HepG2 (cell line): Measurements from ENCODE around the gene TENT4B. TPM values are rescaled to one million over a fixed set of nuclear protein-coding genes. Genes with fewer than 3 reads are reported as not detected.

ENCODE experiments used
- ATAC-seq: fragments of 200-7000 bp; cut with Tn5 transposase; 3 replicates; pipeline ENCODE4 v1.9.1; 2020; ENCODE audit warnings: mild to moderate bottlenecking, moderate library complexity
- BruUV-seq: library from RNA; stranded (reverse); fragments of 400-500 nt; replicated peaks from 2 replicates; lab custom pipeline; 2021; lab: Mats Ljungman, UMichigan
- CTCF ChIA-PET: fragments of 300-600 bp; formaldehyde crosslinking; extraction: SDS; loops from one replicate; lab custom pipeline; 2021; ENCODE audit warnings: low total read pairs, inconsistent platforms, low intra/inter-chr PET ratio; lab: Yijun Ruan, JAX
- POLR2A ChIA-PET: fragments of 350-600 bp; sonication (Branson Sonifier 250); formaldehyde crosslinking; loops from one replicate; lab custom pipeline; 2020; ENCODE audit warnings: antibody characterized with exemption, inconsistent platforms; lab: Yijun Ruan, JAX
- DNase-seq: peaks from one replicate; pipeline ENCODE4 v3.0.0-alpha.2; 2015; ENCODE audit warnings: low spot score
- FAIRE-seq: peaks from 3 replicates; lab custom pipeline; 2011; peaks lifted over from hg19 to GRCh38; lab: Jason Lieb, UNC
- H2AFZ ChIP-seq: one replicate; pipeline ENCODE4 v1.6.1; 2011; ENCODE audit warnings: low read length, inconsistent platforms
- H3K27ac ChIP-seq: fragments of 300-600 bp; 3 replicates; pipeline ENCODE4 v1.8.0; 2011; ENCODE audit warnings: mixed run types, mild to moderate bottlenecking, mixed read lengths, low read length, inconsistent platforms; ENCODE audit not compliant: insufficient read depth; ENCODE audit errors: extremely low read length
- H3K27me3 ChIP-seq, 2 experiments: fragments of 200-600 bp in 1 of 2; 2 replicates in 1 of 2; 3 replicates in 1 of 2; pipeline versions ENCODE4 v1.6.0 to v1.8.0; 2011; ENCODE audit warnings: low read length in 2 of 2, mild to moderate bottlenecking in 2 of 2, moderate library complexity in 2 of 2, inconsistent platforms in 1 of 2; ENCODE audit not compliant: insufficient read depth in 2 of 2, control insufficient read depth in 1 of 2
- H3K36me3 ChIP-seq, 2 experiments: fragments of 200-600 bp in 1 of 2; replicated peaks in 1 of 2; 2 replicates in 1 of 2; 3 replicates in 1 of 2; pipeline versions ENCODE4 v1.5.1 to v1.8.0; 2011; ENCODE audit warnings: low read length in 2 of 2, inconsistent platforms in 1 of 2; ENCODE audit not compliant: insufficient read depth in 2 of 2, control insufficient read depth in 1 of 2
- H3K4me1 ChIP-seq: 2 replicates; pipeline ENCODE4 v1.5.1; 2012; ENCODE audit warnings: low read length, inconsistent platforms; ENCODE audit not compliant: insufficient read depth
- H3K4me2 ChIP-seq: 2 replicates; pipeline ENCODE4 v1.6.0; 2011; ENCODE audit warnings: low read depth, low read length, inconsistent platforms
- H3K4me3 ChIP-seq, 3 experiments: fragments of 200-600 bp in 1 of 3; sonication (generic), shearing (Covaris generic) in 1 of 3; replicated peaks in 1 of 3; 2 replicates each; pipeline ENCODE4 v1.5.1; 2011 to 2016; ENCODE audit warnings: low read length in 3 of 3, inconsistent platforms in 2 of 3, low read depth in 2 of 3, mild to moderate bottlenecking in 2 of 3, control low read depth in 1 of 3, mixed read lengths in 1 of 3; ENCODE audit not compliant: insufficient read depth in 1 of 3
- H3K79me2 ChIP-seq: one replicate; pipeline ENCODE4 v1.6.1; 2011; ENCODE audit warnings: low read length, inconsistent platforms; ENCODE audit not compliant: insufficient read depth
- H3K9ac ChIP-seq: 2 replicates; pipeline ENCODE4 v1.6.0; 2011; ENCODE audit warnings: mild to moderate bottlenecking, low read depth, low read length, inconsistent platforms; ENCODE audit not compliant: insufficient read depth
- H3K9me3 ChIP-seq: 2 replicates; pipeline ENCODE4 v1.5.1; 2012; ENCODE audit warnings: mild to moderate bottlenecking, low read length
- H4K20me1 ChIP-seq: 2 replicates; pipeline ENCODE4 v1.6.0; 2011; ENCODE audit warnings: inconsistent platforms, mild to moderate bottlenecking, low read length, moderate library complexity; ENCODE audit not compliant: insufficient read depth
- MLXIP ChIP-seq: sonication (generic); formaldehyde crosslinking; IDR thresholded peaks from 2 replicates; pipeline ENCODE4 v1.9.0; 2021; ENCODE audit warnings: missing genetic modification reagents, borderline replicate concordance
- NFE2L2 ChIP-seq: fragments of 150-350 bp; IDR thresholded peaks from 2 replicates; pipeline ENCODE4 v1.6.1; 2014; ENCODE audit warnings: low read length
- PCBP2 ChIP-seq: fragments of 200-400 bp; formaldehyde crosslinking; optimal IDR thresholded peaks from 2 replicates; pipeline ENCODE3; 2018; ENCODE audit warnings: low read length, low read depth; ENCODE audit not compliant: poor library complexity, severe bottlenecking
- RBM22 ChIP-seq: fragments of 200-400 bp; formaldehyde crosslinking; optimal IDR thresholded peaks from 2 replicates; pipeline ENCODE3; 2017; ENCODE audit warnings: mild to moderate bottlenecking, low read length, moderate library complexity
- USF2 ChIP-seq, 2 experiments: sonication (generic) in 1 of 2; formaldehyde crosslinking in 1 of 2; IDR thresholded peaks; 2 replicates each; pipeline versions ENCODE4 v1.5.1 to v1.6.1; 2011 to 2020; ENCODE audit warnings: borderline replicate concordance in 1 of 2, low read depth in 1 of 2, low read length in 1 of 2, mild to moderate bottlenecking in 1 of 2, missing genetic modification reagents in 1 of 2, moderate library complexity in 1 of 2
- ZNF543 ChIP-seq: sonication (generic); formaldehyde crosslinking; IDR thresholded peaks from 2 replicates; pipeline ENCODE4 v1.4.0; 2020; ENCODE audit warnings: mild to moderate bottlenecking, missing genetic modification reagents
- ZNF704 ChIP-seq: sonication (generic); formaldehyde crosslinking; IDR thresholded peaks from 2 replicates; pipeline ENCODE4 v1.8.1; 2023; ENCODE audit warnings: mild to moderate bottlenecking, inconsistent platforms, moderate library complexity, missing genetic modification reagents, borderline replicate concordance
- WGBS: methylation state at CpG from one replicate; pipeline ENCODE4 v1.1.6; 2017; ENCODE audit warnings: low lambda C conversion rate; 5-methylcytosine and 5-hydroxymethylcytosine counted together
- in situ Hi-C: cut with HindIII; loops from 2 replicates; pipeline ENCODE4 v1.10.0; 2017; ENCODE audit warnings: low pct_unique_long_range_greater_than_20kb; ENCODE audit not compliant: extremely low pct_ligation_motif_present
- intact Hi-C: fragments of 100-400 bp; cut with micrococcal nuclease; formaldehyde crosslinking; loops from one replicate; pipeline ENCODE4 v1.10.0; 2022; ENCODE audit not compliant: unreplicated experiment
- polyA plus RNA-seq, 8 experiments: library from polyadenylated mRNA; depleted of rRNA in 3 of 8; stranded (reverse) in 7 of 8; unstranded in 1 of 8; fragments of >200 nt; fragmentation: Illumina TruSeq in 4 of 8; extraction: Trizol in 4 of 8; gene quantifications; 2 replicates each; pipeline versions ENCODE4 v1.2.1 to v1.2.3, GENCODE V29; 2011 to 2016; ENCODE audit warnings: low read depth in 4 of 8, missing spikeins in 1 of 8, mixed read lengths in 1 of 8; ENCODE audit not compliant: insufficient read depth in 1 of 8
- total RNA-seq, 5 experiments: library from RNA; depleted of rRNA; stranded (reverse); fragments of >200 nt; fragmentation: Illumina TruSeq; extraction: Trizol; gene quantifications; 2 replicates each; pipeline ENCODE4 v1.2.3, GENCODE V29; 2016; ENCODE audit warnings: low read depth in 1 of 5

The TENT4B gene
- total and polyA plus RNA-seq, 2 of the 13 experiments (the other 11 are each of a cell fraction or from before 2014, with no cell fraction given) = 15.0 to 32.8 TPM

DNA sequence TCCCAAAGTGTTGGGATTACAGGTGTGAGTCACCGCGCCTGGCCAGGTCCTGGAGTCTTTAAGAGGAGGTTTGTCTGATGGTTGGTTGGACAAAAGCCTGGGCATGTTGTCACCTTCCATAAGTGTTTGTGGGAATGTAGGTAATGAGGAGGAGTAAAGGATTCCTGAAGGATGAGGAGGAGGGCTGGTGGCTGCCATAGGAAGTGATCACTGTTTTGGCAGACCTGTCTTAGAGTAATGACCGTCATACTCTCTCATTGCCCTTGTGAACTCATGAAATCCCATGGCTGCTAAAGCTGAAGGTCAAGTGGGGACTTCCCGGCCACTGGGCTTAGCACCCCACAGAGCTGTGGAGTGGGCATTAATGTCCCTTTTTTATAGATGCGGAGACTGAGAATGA is 40.5 kb downstream of the TENT4B start:
- H3K36me3 ChIP-seq = no peaks in the 10 kb centered on the region; a peak in 1 of 5 replicates
- H3K9me3 ChIP-seq = no peaks in the 10 kb centered on the region
- intact Hi-C loops (no loop called here), in situ Hi-C loops (no loop called here)
- BruUV-seq = no TSS peak
- TF ChIP-seq ZNF704 (CRISPR knock-in tag) = no peak
- TF ChIP-seq NFE2L2 = no peak
- TF ChIP-seq RBM22 = no peak
- TF ChIP-seq ZNF543 (CRISPR knock-in tag) = no peak
- no peak for TF ChIP-seq USF2 (IDR thresholded peaks at IDR 0.05; ENCODE audit: low read depth, low read length)
- TF ChIP-seq USF2 (CRISPR knock-in tag; IDR thresholded peaks at IDR 0.05; ENCODE audit: borderline replicate concordance) = no peak
- no peak for TF ChIP-seq MLXIP (CRISPR knock-in tag)
- TF ChIP-seq PCBP2 = no peak
- POLR2A ChIA-PET = interaction anchor here (0.6 kb wide), 1 partner anchor 8 kb away, joined by 3 read pairs; no protein-coding TSS in a partner anchor
- H3K79me2 ChIP-seq = peaks cover 80% of the 10 kb centered on the region
- no peaks in the 10 kb centered on the region for H3K27me3 ChIP-seq
- peaks cover 8% of the 10 kb centered on the region for H4K20me1 ChIP-seq
- DNase-seq = no peak
- H3K4me3 ChIP-seq = no peak overlapping the region
- ATAC-seq = peak; percentile 24; the same call in 1 of the 3 replicates
- peaks cover 8% of the 10 kb centered on the region for H3K4me1 ChIP-seq
- H3K9ac ChIP-seq = no peak overlapping the region
- 86% methylated on average over 5 of the region's 5 CpGs for WGBS
- CTCF ChIA-PET = no interaction called here
- no peak overlapping the region for H2AFZ ChIP-seq
- FAIRE-seq = peak; percentile 26
- H3K4me2 ChIP-seq = no peak overlapping the region
- H3K27ac ChIP-seq = no peak overlapping the region
